H9 (cell line): ENCODE results near the gene DNAJC2. TPM values are rescaled to one million over a fixed set of nuclear protein-coding genes. Genes with fewer than 3 reads are reported as not detected.
"Not testable (repeated sequence)": the region's sequence is repeated elsewhere in the genome, so short reads cannot be mapped to it uniquely, and the experiment has no call there.

Experiments used
- DNase-seq: peaks from one replicate; pipeline ENCODE4 v3.0.0-alpha.2; 2017
- H2AFZ ChIP-seq: one replicate; pipeline ENCODE4 v1.6.1; 2013; ENCODE audit warnings: mild to moderate bottlenecking, low read length, control low read depth, moderate library complexity
- H2AK5ac ChIP-seq: 2 replicates; pipeline ENCODE4 v1.6.1; 2013; ENCODE audit warnings: low read length, control low read depth, mixed read lengths; ENCODE audit not compliant: insufficient read length
- H2BK120ac ChIP-seq: one replicate; pipeline ENCODE4 v1.6.1; 2013; ENCODE audit warnings: low read depth, mild to moderate bottlenecking, low read length, control low read depth, inconsistent platforms; ENCODE audit not compliant: poor library complexity, severe bottlenecking
- H2BK12ac ChIP-seq: 2 replicates; pipeline ENCODE4 v1.6.1; 2013; ENCODE audit warnings: low read length, control low read depth, mixed read lengths, low read depth; ENCODE audit not compliant: insufficient read length
- H2BK15ac ChIP-seq: 2 replicates; pipeline ENCODE4 v1.6.1; 2013; ENCODE audit warnings: low read depth, low read length, control low read depth
- H2BK20ac ChIP-seq: one replicate; pipeline ENCODE4 v1.6.1; 2013; ENCODE audit warnings: low read depth, mild to moderate bottlenecking, low read length, control low read depth, inconsistent platforms; ENCODE audit not compliant: poor library complexity, severe bottlenecking
- H2BK5ac ChIP-seq: 2 replicates; pipeline ENCODE4 v1.6.1; 2013; ENCODE audit warnings: low read length, control low read depth, mixed read lengths; ENCODE audit not compliant: insufficient read length
- H3K14ac ChIP-seq: 2 replicates; pipeline ENCODE4 v1.6.1; 2013; ENCODE audit warnings: low read length, control low read depth; ENCODE audit not compliant: insufficient read depth
- H3K18ac ChIP-seq: 2 replicates; pipeline ENCODE4 v1.6.1; 2013; ENCODE audit warnings: low read depth, mild to moderate bottlenecking, mixed read lengths, low read length, control low read depth; ENCODE audit not compliant: insufficient read length
- H3K23ac ChIP-seq: 2 replicates; pipeline ENCODE4 v1.6.1; 2013; ENCODE audit warnings: low read length, control low read depth, mixed read lengths, low read depth; ENCODE audit not compliant: insufficient read length
- H3K23me2 ChIP-seq: 2 replicates; pipeline ENCODE4 v1.6.1; 2013; ENCODE audit warnings: low read depth, mild to moderate bottlenecking, mixed read lengths, low read length, control low read depth; ENCODE audit not compliant: insufficient read length, poor library complexity, severe bottlenecking
- H3K27ac ChIP-seq: 2 replicates; pipeline ENCODE4 v1.5.1; 2013; ENCODE audit warnings: low read length, control low read depth, mixed read lengths, low read depth; ENCODE audit not compliant: insufficient read length
- H3K27me3 ChIP-seq: 2 replicates; pipeline ENCODE4 v1.6.1; 2013; ENCODE audit warnings: low read length, control low read depth, inconsistent platforms; ENCODE audit not compliant: insufficient read depth
- H3K4ac ChIP-seq: 2 replicates; pipeline ENCODE4 v1.6.1; 2013; ENCODE audit warnings: low read depth, mild to moderate bottlenecking, control low read depth, inconsistent platforms, low read length, moderate library complexity
- H3K4me1 ChIP-seq: 2 replicates; pipeline ENCODE4 v1.6.1; 2013; ENCODE audit warnings: low read length, control low read depth, inconsistent platforms; ENCODE audit not compliant: insufficient read depth
- H3K4me2 ChIP-seq: 2 replicates; pipeline ENCODE4 v1.6.1; 2013; ENCODE audit warnings: low read length, control low read depth, mixed read lengths; ENCODE audit not compliant: insufficient read length, insufficient read depth
- H3K56ac ChIP-seq: 2 replicates; pipeline ENCODE4 v1.6.1; 2013; ENCODE audit warnings: low read depth, mild to moderate bottlenecking, mixed read lengths, low read length, control low read depth; ENCODE audit not compliant: insufficient read length
- H3K79me1 ChIP-seq: 2 replicates; pipeline ENCODE4 v1.6.1; 2013; ENCODE audit warnings: low read depth, mild to moderate bottlenecking, moderate library complexity, low read length, control low read depth, inconsistent platforms; ENCODE audit not compliant: insufficient read depth, poor library complexity, severe bottlenecking
- H3K79me2 ChIP-seq: 2 replicates; pipeline ENCODE4 v1.6.1; 2013; ENCODE audit warnings: low read length, control low read depth, inconsistent platforms; ENCODE audit not compliant: insufficient read depth
- H3K9ac ChIP-seq: 2 replicates; pipeline ENCODE4 v1.6.1; 2013; ENCODE audit warnings: low read length, control low read depth, mixed read lengths; ENCODE audit not compliant: insufficient read length; ENCODE audit errors: extremely low read depth
- H3K9me3 ChIP-seq: one replicate; pipeline ENCODE4 v1.6.1; 2013; ENCODE audit warnings: low read depth, low read length, inconsistent platforms; ENCODE audit not compliant: control insufficient read depth
- H3T11ph ChIP-seq: one replicate; pipeline ENCODE4 v1.6.1; 2013; ENCODE audit warnings: mild to moderate bottlenecking, low read length, control low read depth, inconsistent platforms
- H4K20me1 ChIP-seq: one replicate; pipeline ENCODE4 v1.6.1; 2013; ENCODE audit not compliant: control insufficient read depth, insufficient read length, insufficient read depth
- H4K5ac ChIP-seq: 2 replicates; pipeline ENCODE4 v1.6.1; 2013; ENCODE audit warnings: low read depth, mild to moderate bottlenecking, mixed read lengths, low read length, control low read depth; ENCODE audit not compliant: insufficient read length
- H4K8ac ChIP-seq: replicated peaks from 2 replicates; pipeline ENCODE4 v1.6.1; 2013; ENCODE audit warnings: low read length, control low read depth, mixed read lengths, low read depth; ENCODE audit not compliant: insufficient read length
- H4K91ac ChIP-seq: 2 replicates; pipeline ENCODE4 v1.6.1; 2013; ENCODE audit warnings: low read depth, mild to moderate bottlenecking, moderate library complexity, mixed read lengths, low read length, control low read depth; ENCODE audit not compliant: insufficient read length
- H3K27ac Mint-ChIP-seq, 3 experiments: 2 replicates in 2 of 3; 3 replicates in 1 of 3; pipeline ENCODE4 v1.8.0; 2020 to 2021; ENCODE audit warnings: mixed read lengths in 3 of 3, mild to moderate bottlenecking in 1 of 3, moderate library complexity in 1 of 3
- H3K27me3 Mint-ChIP-seq: 2 replicates; pipeline ENCODE4 v1.8.0; 2021; ENCODE audit warnings: low read depth, mild to moderate bottlenecking, moderate library complexity, mixed read lengths
- H3K36me3 Mint-ChIP-seq, 3 experiments: 2 replicates in 2 of 3; 3 replicates in 1 of 3; pipeline ENCODE4 v1.8.0; 2020 to 2021; ENCODE audit warnings: low read depth in 3 of 3, mixed read lengths in 3 of 3; ENCODE audit not compliant: insufficient read depth in 1 of 3
- H3K4me1 Mint-ChIP-seq, 2 experiments: 2 replicates each; pipeline ENCODE4 v1.8.0; 2020; ENCODE audit warnings: mixed read lengths in 2 of 2
- H3K4me3 Mint-ChIP-seq, 2 experiments: 2 replicates in 1 of 2; 3 replicates in 1 of 2; pipeline ENCODE4 v1.8.0; 2020 to 2021; ENCODE audit warnings: mild to moderate bottlenecking in 2 of 2, mixed read lengths in 2 of 2, moderate library complexity in 1 of 2
- H3K9me3 Mint-ChIP-seq, 2 experiments: 2 replicates in 1 of 2; 3 replicates in 1 of 2; pipeline ENCODE4 v1.8.0; 2020; ENCODE audit warnings: mild to moderate bottlenecking in 2 of 2, mixed read lengths in 2 of 2, moderate library complexity in 1 of 2
- WGBS: extraction: QIAGEN DNeasy Blood & Tissue Kit; methylation state at CpG from one replicate; pipeline ENCODE4 v1.1.7; 2013; ENCODE audit warnings: missing lambda C conversion rate, low lambda C conversion rate, mixed read lengths; ENCODE audit not compliant: insufficient read length; ENCODE audit errors: extremely low coverage; 5-methylcytosine and 5-hydroxymethylcytosine counted together
- total RNA-seq: library from RNA; stranded (reverse); gene quantifications from 2 replicates; pipeline ENCODE4 v1.2.1, GENCODE V29; 2021

DNAJC2 gene
- total RNA-seq, 1 experiment from 2014 or later, result 57.9 TPM

GRCh38 chr7:103279636-103279962 lies 65.0 kb downstream of the DNAJC2 start:
- H3T11ph ChIP-seq, H2AFZ ChIP-seq, H3K79me2 ChIP-seq, H4K91ac ChIP-seq, H2AK5ac ChIP-seq, H2BK15ac ChIP-seq, H3K27ac Mint-ChIP-seq, H4K5ac ChIP-seq, H3K14ac ChIP-seq, H3K27me3 ChIP-seq, H2BK5ac ChIP-seq, H3K36me3 Mint-ChIP-seq, H3K9ac ChIP-seq, H3K56ac ChIP-seq, H2BK120ac ChIP-seq, H3K27ac ChIP-seq, H4K20me1 ChIP-seq, H3K4ac ChIP-seq, H3K4me1 ChIP-seq, H3K9me3 Mint-ChIP-seq, H3K9me3 ChIP-seq, H4K8ac ChIP-seq, H2BK12ac ChIP-seq, H3K23ac ChIP-seq, H2BK20ac ChIP-seq, H3K23me2 ChIP-seq, H3K18ac ChIP-seq, H3K79me1 ChIP-seq: not testable (repeated sequence)
- H3K4me2 ChIP-seq, result peak overlapping the region; percentile 44
- Mint-ChIP-seq H3K4me3 (peak overlapping the region; percentile 75 to 94), H3K27me3 (peaks cover 51% of the 10 kb centered on the region), H3K4me1 (peaks cover 11 to 15% of the 10 kb centered on the region in 2 experiments)
- no CpG with 5 or more reads among the region's 12 CpGs for WGBS
- DNase-seq, result peak; percentile 52

DNA sequence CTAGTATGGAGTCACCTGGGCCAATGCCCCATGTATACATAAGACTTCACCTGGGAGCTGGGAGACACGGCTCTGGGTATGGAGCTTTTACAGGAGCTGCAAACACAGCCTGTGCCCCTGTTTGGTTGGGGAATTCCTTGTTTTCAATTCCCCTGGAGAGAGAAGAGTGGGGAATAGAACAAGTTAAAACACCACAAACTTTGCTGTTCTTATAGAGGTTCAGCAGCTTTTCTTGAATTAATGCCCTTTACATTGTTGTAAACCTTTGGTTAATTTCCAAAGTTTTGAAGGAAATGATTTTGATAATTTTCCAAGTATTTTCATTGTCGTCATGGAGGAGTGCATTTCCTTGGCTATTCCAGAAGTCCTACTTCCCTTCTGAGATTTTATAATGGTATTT lies 66.4 kb downstream of the DNAJC2 start:
- H4K91ac ChIP-seq, H4K8ac ChIP-seq, H3K9me3 Mint-ChIP-seq, DNase-seq, H3K27me3 ChIP-seq, H3K18ac ChIP-seq, H2BK15ac ChIP-seq, H3T11ph ChIP-seq, H2AK5ac ChIP-seq, H3K27ac Mint-ChIP-seq, H3K9ac ChIP-seq, H3K27ac ChIP-seq, H3K4me2 ChIP-seq, H4K20me1 ChIP-seq, H3K14ac ChIP-seq, H3K36me3 Mint-ChIP-seq, H3K4me3 Mint-ChIP-seq, H2BK120ac ChIP-seq, H2BK5ac ChIP-seq, H3K4me1 ChIP-seq, H3K23me2 ChIP-seq, H3K4ac ChIP-seq, H3K23ac ChIP-seq, H3K9me3 ChIP-seq, H4K5ac ChIP-seq, H3K56ac ChIP-seq, H2AFZ ChIP-seq, H2BK12ac ChIP-seq, H3K79me2 ChIP-seq, H2BK20ac ChIP-seq, H3K79me1 ChIP-seq: not testable (repeated sequence)
- Mint-ChIP-seq H3K27me3 (peaks cover 51% of the 10 kb centered on the region), H3K4me1 (peaks cover 11 to 15% of the 10 kb centered on the region in 2 experiments)
- no CpG with 5 or more reads among the region's 2 CpGs for WGBS
